ENCODE measurements around the gene MT1M.
"Not testable (repeated sequence)": the region's sequence is repeated elsewhere in the genome, so short reads cannot be mapped to it uniquely, and the experiment has no call there.

The MT1M gene

GRCh38 chr16:56667581-56668571, 35.4 kb downstream of the MT1M start, which contains the start of gene MT1G:
Gene MT1G, minus strand, starts transcription at chr16:56668065. Its CDS starts 72 bp downstream, at chr16:56667993.
- no peak for TF ChIP-seq CTCF (IDR thresholded peaks at IDR 0.05; ENCODE audit: borderline replicate concordance, control extremely low read depth, extremely low read depth, insufficient read depth, missing control alignments)
- no peak for DNase-seq (ENCODE audit: low spot score)
- in situ Hi-C loops (cut with MboI; ENCODE audit: low sequenced_read_pairs, unreplicated experiment): no loop called here

GRCh38 chr16:56669005-56669839, 36.8 kb downstream of the MT1M start, which contains the start of gene MT1H:
Gene MT1H, plus strand, starts transcription at chr16:56669814. Its CDS starts 71 bp downstream, at chr16:56669885.
- in situ Hi-C loops (cut with MboI; ENCODE audit: low sequenced_read_pairs, unreplicated experiment): no loop called here

GRCh38 chr16:56669840-56670619, 37.6 kb downstream of the MT1M start:
- no peak for DNase-seq (ENCODE audit: low spot score)
- no peak for TF ChIP-seq CTCF (IDR thresholded peaks at IDR 0.05; ENCODE audit: borderline replicate concordance, control extremely low read depth, extremely low read depth, insufficient read depth, missing control alignments)
- in situ Hi-C loops (cut with MboI; ENCODE audit: low sequenced_read_pairs, unreplicated experiment): no loop called here

More at GRCh38 chr16:56669005-56669839, 36.8 kb downstream of the MT1M start, which contains the start of gene MT1H:
- no peak for DNase-seq (ENCODE audit: low spot score)
- no peak for TF ChIP-seq CTCF (IDR thresholded peaks at IDR 0.05; ENCODE audit: borderline replicate concordance, control extremely low read depth, extremely low read depth, insufficient read depth, missing control alignments)

- in situ Hi-C loops (cut with MboI; ENCODE audit: low sequenced_read_pairs, unreplicated experiment): no loop called here
- no peak for DNase-seq (ENCODE audit: low spot score)
- TF ChIP-seq CTCF (IDR thresholded peaks at IDR 0.05; ENCODE audit: borderline replicate concordance, control extremely low read depth, extremely low read depth, insufficient read depth, missing control alignments): no peak
These were observed 38.1 kb downstream of the MT1M start for GRCh38 chr16:56670620-56670934.

- in situ Hi-C loops (cut with MboI; ENCODE audit: low sequenced_read_pairs, unreplicated experiment); DNase-seq (ENCODE audit: low spot score): not testable (repeated sequence)
These were observed 39.2 kb downstream of the MT1M start for GRCh38 chr16:56671691-56672090.

GRCh38 chr16:56672171-56672570, 39.7 kb downstream of the MT1M start:
- DNase-seq (ENCODE audit: low spot score); in situ Hi-C loops (cut with MboI; ENCODE audit: low sequenced_read_pairs, unreplicated experiment): not testable (repeated sequence)
